Raji (cell line): ENCODE data around the gene SYNPO2.

Source experiments
- POLR2A ChIP-seq: IDR thresholded peaks from 2 replicates; pipeline ENCODE4 v1.6.1; 2011; ENCODE audit warnings: low read depth, low read length, control low read depth; ENCODE audit not compliant: insufficient read depth

The SYNPO2 gene

DNA sequence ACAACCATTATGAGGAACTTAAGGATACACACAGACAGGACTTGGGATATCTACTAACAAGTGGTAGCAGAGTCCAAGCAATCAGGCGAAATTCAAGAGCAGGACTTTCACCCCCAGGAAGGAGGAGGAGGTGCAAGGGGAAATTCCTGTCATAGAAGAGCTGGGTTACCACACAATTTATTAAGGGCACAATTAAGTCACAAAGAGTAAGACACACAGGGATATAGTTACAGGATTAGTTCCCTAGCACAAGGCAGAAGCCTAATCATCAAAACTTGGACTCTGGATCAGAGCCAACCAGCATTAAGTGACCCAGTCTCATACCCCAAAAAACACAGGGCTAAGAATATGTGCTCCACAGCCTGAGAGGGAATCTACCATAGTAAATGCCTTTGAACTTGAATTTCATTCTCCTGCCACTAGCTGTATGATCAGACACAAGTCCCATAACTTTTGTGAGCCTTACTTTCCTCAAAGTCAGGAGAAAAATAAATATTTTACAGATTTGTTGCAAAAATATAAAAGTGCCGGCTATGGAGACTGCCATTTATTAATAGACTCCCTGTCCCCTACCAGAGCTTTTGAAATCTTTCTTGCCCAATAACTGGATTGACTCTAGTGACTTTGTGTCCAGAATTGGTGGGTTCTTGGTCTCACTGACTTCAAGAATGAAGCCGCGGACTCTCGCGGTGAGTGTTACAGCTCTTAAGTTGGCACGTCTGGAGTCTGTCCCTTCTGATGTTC lies 87.0 kb downstream of the SYNPO2 start:
- TF ChIP-seq POLR2A = no peak

DNA sequence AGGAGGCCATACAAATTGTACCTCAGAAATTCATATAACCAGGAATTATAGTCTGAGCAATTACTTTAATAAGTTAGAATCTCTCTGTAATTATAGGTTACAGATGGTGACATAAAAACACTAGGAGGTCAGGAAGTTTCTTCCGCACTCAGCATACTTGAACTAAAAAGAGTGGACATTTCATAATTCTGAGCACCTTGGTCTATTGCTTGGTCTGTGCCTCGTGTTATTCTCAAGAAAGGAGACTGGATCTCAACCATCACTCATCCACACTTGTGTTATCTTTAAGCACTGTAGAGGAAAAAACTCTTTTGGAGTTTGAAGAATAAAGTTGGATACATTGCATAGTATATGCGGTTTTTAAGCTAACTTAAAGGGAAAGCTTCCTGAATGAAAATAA lies 91.1 kb downstream of the SYNPO2 start:
- TF ChIP-seq POLR2A = no peak

DNA sequence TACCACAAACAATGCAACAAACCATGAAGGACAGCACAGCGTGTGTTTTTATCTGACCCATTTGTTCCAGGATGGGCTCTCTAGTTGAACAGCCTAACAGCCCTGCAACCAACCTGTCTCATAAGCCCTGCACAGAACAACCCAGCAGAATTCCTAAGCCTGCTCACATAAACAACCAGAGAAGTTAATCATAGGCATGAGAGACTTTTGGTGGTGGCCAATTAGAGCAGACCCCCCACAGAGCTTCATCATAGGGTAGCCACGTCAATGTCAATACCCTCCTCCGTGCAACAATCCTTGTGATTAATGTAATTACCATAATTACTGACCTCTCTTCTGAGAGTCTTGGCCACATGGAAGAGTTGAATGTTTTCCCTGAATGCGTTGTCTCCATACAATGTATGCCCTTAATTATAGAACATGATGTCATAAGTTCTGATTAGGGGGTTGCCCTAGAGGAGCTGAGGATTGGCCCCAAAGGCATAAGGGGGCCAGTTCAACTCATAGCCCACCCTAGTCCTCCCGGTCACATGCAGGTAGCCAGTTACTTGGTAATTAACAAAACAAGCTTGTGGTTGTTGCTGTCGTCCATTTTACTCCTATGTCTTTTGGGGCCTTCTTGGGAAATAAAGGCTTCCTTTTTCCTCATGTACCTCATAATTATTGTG lies 92.7 kb downstream of the SYNPO2 start:
- TF ChIP-seq POLR2A = no peak

DNA sequence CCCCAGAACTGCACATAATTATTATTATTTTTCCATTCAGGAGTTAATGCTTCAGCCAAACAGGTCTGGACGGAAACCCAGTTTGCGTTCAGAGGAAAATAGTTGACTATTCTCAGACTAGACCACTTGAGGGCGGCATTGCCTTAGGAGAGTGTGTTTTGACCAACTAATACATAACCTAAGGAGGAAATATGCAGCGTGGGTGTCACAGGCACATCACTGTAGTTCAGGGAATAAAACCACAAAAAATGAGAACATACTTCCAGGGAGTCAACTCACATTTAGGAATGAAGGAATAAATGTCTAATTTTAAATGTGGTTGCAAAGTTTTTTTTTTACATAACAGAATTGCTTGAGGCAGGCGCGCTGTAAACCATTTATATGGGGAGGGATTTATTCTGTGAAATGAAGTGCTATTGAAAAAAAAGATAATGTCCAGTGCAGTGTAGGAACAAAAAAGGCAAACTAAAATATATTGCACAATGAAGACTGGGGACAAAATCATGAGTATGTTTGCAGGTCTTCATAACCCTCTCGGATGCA lies 93.3 kb downstream of the SYNPO2 start:
- TF ChIP-seq POLR2A = no peak

GRCh38 chr4:118983293-118983692 lies 94.6 kb downstream of the SYNPO2 start:
- no peak for TF ChIP-seq POLR2A

DNA sequence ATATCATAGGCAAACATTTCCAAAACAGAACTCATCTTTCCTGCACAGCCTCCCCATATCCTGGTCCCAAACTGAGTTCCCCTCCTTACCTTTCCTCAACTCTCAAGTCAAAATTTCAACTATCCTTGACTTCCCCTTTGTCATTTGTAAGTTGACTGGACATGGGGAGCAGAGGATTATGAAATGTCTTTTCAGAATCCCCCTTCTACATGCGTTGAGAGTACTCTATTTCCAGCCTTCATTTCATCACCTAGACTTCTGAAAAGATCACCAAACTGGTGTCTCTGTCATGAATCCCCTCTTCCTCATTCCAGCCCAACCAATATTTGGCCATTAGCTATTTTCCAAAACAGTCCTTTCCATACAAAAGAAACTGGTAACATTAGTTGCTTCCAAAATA lies 95.2 kb downstream of the SYNPO2 start:
- TF ChIP-seq POLR2A = no peak

DNA sequence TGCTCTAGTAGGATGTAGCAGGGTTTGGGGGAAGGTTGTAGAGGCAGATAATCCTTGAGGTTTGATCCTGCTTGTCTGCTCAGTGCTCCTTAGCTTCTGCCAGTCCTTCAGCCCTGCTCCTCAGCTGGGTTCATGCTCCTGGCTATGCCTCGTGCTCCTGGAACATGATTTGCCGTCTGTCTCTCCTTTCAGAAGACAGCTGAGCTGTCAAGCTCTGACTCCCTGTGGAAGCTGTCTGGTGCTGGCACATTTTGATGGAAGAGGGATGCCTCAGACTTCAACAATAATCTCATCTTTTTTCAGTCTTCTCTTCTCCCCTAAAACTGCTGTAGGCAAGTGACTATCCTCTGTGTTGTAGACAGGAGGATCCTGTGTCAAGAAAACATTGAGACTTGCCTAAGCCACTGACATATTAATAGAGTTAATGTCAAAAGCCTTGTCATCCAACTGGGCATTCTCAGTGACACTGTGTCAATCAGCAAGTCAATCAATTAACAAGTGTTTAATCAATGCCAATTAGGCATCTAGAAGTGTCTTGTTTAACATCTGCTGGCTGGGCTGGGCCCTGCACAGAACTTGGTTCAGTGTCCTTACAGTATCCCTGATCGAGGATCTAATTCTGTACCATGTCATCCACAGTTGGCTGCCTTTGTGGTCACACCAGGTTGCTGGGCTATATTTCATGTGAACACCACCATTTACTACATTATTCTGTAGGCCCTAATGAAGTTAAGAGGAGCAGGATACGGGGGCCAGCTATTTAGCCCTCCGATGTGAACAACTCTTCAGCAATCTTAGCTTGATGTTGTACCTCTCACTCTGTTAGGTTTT lies 96.7 kb downstream of the SYNPO2 start:
- TF ChIP-seq POLR2A = no peak

- TF ChIP-seq POLR2A = no peak
These were observed 99.4 kb downstream of the SYNPO2 start for GRCh38 chr4:118987959-118988634.

GRCh38 chr4:118988635-118988972 lies 100.0 kb downstream of the SYNPO2 start:
- TF ChIP-seq POLR2A = no peak

DNA sequence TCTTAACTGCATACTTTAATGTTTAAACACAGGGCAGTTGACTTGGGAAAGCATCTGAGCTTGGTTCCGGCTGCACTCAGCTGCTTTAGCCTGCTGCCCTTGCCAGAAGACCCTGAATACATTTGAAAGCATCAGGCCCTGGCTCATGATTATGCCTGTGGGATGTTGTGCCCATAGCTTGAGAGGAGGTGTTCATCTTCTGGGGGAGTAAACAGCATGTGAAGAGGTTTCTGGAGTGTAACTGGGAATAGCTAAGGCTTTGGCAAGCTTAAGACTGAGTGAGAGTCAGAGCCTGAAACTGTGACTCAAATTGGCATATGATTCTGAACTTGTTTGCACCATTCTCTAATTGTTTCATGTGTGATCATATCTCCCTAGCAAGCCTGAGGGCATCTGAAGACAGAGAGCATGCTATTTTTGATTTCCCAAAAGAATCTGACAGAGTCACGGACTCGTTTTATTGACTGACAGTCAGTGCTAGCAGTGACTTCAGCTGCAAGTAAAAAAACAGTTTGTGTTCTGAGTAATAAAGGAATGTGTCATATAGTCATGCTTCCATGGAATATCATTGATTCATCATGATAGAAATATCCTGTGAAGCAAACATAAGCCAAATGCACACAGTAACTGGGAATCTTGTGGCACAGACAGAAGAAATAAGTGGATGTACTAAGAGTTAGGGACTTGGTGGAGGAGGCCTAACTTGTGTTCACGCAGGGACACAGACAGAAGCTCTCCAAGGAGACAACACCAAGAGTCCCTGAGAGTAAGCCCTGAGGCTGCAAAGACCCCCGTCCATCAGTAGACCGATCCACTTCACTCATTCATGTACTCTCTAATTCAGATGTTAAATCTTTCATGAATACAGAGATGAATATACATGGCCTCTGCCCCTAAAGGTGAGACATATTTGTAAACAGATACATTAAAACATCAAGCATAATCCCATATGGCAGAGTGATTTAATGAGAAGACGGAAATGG lies 100.7 kb downstream of the SYNPO2 start:
- no peak for TF ChIP-seq POLR2A

- no peak for TF ChIP-seq POLR2A
These were observed 103.0 kb downstream of the SYNPO2 start for GRCh38 chr4:118991686-118992085.

DNA sequence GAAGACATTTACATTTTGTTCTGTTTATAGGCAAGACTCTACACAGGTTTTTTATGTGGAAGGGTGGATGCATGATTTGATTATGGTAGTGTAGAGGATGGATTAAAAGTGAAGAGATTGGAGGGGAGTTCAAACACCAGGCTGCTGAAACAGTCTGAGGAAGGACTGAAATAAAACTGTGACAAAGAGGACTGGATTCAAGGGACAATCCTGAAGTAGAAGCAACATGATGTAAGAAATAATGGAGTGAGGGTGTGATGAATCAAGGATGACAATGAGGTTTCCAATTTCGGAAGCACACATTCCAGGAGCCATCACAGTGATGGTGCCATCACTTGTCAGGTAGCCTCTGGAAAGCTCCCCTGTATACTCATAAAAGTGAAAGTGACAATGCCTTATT lies 103.5 kb downstream of the SYNPO2 start:
- no peak for TF ChIP-seq POLR2A

GRCh38 chr4:118993333-118993732 lies 104.7 kb downstream of the SYNPO2 start:
- no peak for TF ChIP-seq POLR2A

- no peak for TF ChIP-seq POLR2A
These were observed 105.4 kb downstream of the SYNPO2 start for GRCh38 chr4:118994030-118994429.

- TF ChIP-seq POLR2A = no peak
These were observed 107.2 kb downstream of the SYNPO2 start for GRCh38 chr4:118995693-118996391.
